Loucy (cell line): ENCODE data around the gene ERP44.

ENCODE experiments used
- EZH2phosphoT487 ChIP-seq: fragments of 200-600 bp; IDR thresholded peaks from 2 replicates; pipeline ENCODE4 v1.6.1; 2018; ENCODE audit warnings: antibody characterized with exemption, mild to moderate bottlenecking, moderate library complexity, borderline replicate concordance
- TF ChIP-seq, protein P1 (sequence below): fragments of 200-600 bp; sonication (generic); conservative IDR thresholded peaks from 2 replicates; pipeline ENCODE4 v1.5.1; 2014; ENCODE audit warnings: mild to moderate bottlenecking, antibody characterized with exemption, low read length

DNA sequence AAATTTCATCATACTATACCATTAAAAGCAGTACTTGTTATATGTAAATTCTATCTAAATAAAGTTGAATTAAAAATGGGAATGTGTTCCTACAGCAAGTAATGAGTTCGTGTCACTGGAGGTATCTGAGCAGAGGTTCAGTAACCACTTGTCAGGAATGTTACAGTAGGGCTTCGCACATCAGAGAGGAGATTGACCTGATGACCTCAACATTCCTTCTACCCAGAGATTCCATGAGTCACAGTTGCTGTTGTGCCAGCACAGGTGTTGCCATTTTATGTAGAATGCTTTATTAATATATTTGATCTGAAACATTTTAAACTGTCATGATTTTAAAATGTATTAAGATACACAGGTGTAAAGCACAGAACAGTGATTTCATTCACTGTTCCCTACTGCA, 132.1 kb downstream of the ERP44 start:
- TF ChIP-seq, protein P1, sequence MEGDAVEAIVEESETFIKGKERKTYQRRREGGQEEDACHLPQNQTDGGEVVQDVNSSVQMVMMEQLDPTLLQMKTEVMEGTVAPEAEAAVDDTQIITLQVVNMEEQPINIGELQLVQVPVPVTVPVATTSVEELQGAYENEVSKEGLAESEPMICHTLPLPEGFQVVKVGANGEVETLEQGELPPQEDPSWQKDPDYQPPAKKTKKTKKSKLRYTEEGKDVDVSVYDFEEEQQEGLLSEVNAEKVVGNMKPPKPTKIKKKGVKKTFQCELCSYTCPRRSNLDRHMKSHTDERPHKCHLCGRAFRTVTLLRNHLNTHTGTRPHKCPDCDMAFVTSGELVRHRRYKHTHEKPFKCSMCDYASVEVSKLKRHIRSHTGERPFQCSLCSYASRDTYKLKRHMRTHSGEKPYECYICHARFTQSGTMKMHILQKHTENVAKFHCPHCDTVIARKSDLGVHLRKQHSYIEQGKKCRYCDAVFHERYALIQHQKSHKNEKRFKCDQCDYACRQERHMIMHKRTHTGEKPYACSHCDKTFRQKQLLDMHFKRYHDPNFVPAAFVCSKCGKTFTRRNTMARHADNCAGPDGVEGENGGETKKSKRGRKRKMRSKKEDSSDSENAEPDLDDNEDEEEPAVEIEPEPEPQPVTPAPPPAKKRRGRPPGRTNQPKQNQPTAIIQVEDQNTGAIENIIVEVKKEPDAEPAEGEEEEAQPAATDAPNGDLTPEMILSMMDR = no peak
- no peak for TF ChIP-seq EZH2phosphoT487
